GM23338 (cell line): ENCODE data around the gene NR2C1. TPM values are rescaled to one million over a fixed set of nuclear protein-coding genes. Genes with fewer than 3 reads are reported as not detected.
A peak's percentile ranks its signal among the peaks of the same experiment; 100 is the strongest.

Experiments
- ATAC-seq: fragments of 200-7000 bp; cut with Tn5 transposase; 3 replicates; pipeline ENCODE4 v1.9.1; 2020
- DNase-seq: peaks from one replicate; pipeline ENCODE4 v3.0.0-alpha.2; 2015; ENCODE audit warnings: low spot score
- H2AFZ ChIP-seq: fragments of 200-600 bp; sonication (generic); 2 replicates; pipeline ENCODE4 v1.8.0; 2016; ENCODE audit warnings: antibody characterized with exemption, mild to moderate bottlenecking, moderate library complexity
- H3F3A ChIP-seq: fragments of 200-600 bp; sonication (generic); replicated peaks from 2 replicates; pipeline ENCODE4 v1.8.0; 2017; ENCODE audit warnings: antibody characterized with exemption, mixed run types, low read depth
- H3K27ac ChIP-seq: fragments of 200-600 bp; sonication (generic); 2 replicates; pipeline ENCODE4 v1.6.1; 2016; ENCODE audit warnings: low read depth
- H3K27me3 ChIP-seq: fragments of 200-600 bp; sonication (generic); 2 replicates; pipeline ENCODE4 v1.8.0; 2016; ENCODE audit warnings: mild to moderate bottlenecking, mixed run types, moderate library complexity; ENCODE audit not compliant: insufficient read depth
- H3K36me3 ChIP-seq: fragments of 200-600 bp; sonication (generic); 2 replicates; pipeline ENCODE4 v1.8.0; 2016; ENCODE audit warnings: mild to moderate bottlenecking; ENCODE audit not compliant: insufficient read depth
- H3K4me1 ChIP-seq: fragments of 200-600 bp; sonication (generic); 2 replicates; pipeline ENCODE4 v1.8.0; 2016; ENCODE audit warnings: mild to moderate bottlenecking, moderate library complexity; ENCODE audit not compliant: insufficient read depth
- H3K4me2 ChIP-seq: fragments of 200-600 bp; sonication (generic); 2 replicates; pipeline ENCODE4 v1.7.1; 2017; ENCODE audit warnings: mixed run types
- H3K4me3 ChIP-seq: fragments of 200-600 bp; sonication (generic); 2 replicates; pipeline ENCODE4 v1.6.1; 2016; ENCODE audit warnings: mixed run types
- H3K79me2 ChIP-seq: fragments of 200-600 bp; sonication (generic); replicated peaks from 2 replicates; pipeline ENCODE4 v1.8.0; 2017; ENCODE audit warnings: mild to moderate bottlenecking; ENCODE audit not compliant: insufficient read depth
- H3K9me2 ChIP-seq: fragments of 200-600 bp; sonication (generic); 2 replicates; pipeline ENCODE4 v1.8.0; 2017; ENCODE audit not compliant: insufficient read depth
- H4K20me1 ChIP-seq: fragments of 200-600 bp; sonication (generic); replicated peaks from 2 replicates; pipeline ENCODE4 v1.8.0; 2017; ENCODE audit warnings: mild to moderate bottlenecking; ENCODE audit not compliant: insufficient read depth
- H3K27ac Mint-ChIP-seq: 2 replicates; pipeline ENCODE4 v1.8.0; 2020; ENCODE audit warnings: inconsistent platforms, mild to moderate bottlenecking, moderate library complexity, mixed read lengths
- H3K27me3 Mint-ChIP-seq: 3 replicates; pipeline ENCODE4 v1.8.0; 2022; ENCODE audit warnings: low read depth, mild to moderate bottlenecking, moderate library complexity, mixed read lengths, inconsistent platforms; ENCODE audit not compliant: insufficient read depth, poor library complexity
- H3K36me3 Mint-ChIP-seq: 3 replicates; pipeline ENCODE4 v1.8.0; 2021; ENCODE audit warnings: low read depth, mild to moderate bottlenecking, inconsistent platforms, moderate library complexity, mixed read lengths
- H3K4me1 Mint-ChIP-seq: 3 replicates; pipeline ENCODE4 v1.8.0; 2020; ENCODE audit warnings: mild to moderate bottlenecking, inconsistent platforms, mixed read lengths
- H3K4me3 Mint-ChIP-seq: 3 replicates; pipeline ENCODE4 v1.8.0; 2021; ENCODE audit warnings: moderate library complexity, mild to moderate bottlenecking, inconsistent platforms, mixed read lengths
- H3K9me3 Mint-ChIP-seq: 3 replicates; pipeline ENCODE4 v1.8.0; 2020; ENCODE audit warnings: moderate library complexity, mild to moderate bottlenecking, inconsistent platforms, mixed read lengths
- CTCF ChIP-seq, 2 experiments: fragments of 200-600 bp in 1 of 2; sonication (generic) in 1 of 2; conservative IDR thresholded peaks; 2 replicates each; pipeline versions ENCODE4 v1.5.1 to v1.6.1; 2016 to 2017; ENCODE audit warnings: antibody characterized with exemption in 2 of 2, low read depth in 2 of 2, mild to moderate bottlenecking in 2 of 2, moderate library complexity in 1 of 2
- ETS1 ChIP-seq: IDR thresholded peaks from 2 replicates; pipeline ENCODE4 v1.6.1; 2016; ENCODE audit warnings: antibody characterized with exemption
- EZH2 ChIP-seq: fragments of 200-600 bp; sonication (generic); IDR thresholded peaks from one replicate; pipeline ENCODE4 v1.8.0; 2017; ENCODE audit warnings: antibody characterized with exemption, mild to moderate bottlenecking, low read depth; ENCODE audit not compliant: unreplicated experiment
- EZH2phosphoT487 ChIP-seq: fragments of 200-600 bp; sonication (generic); IDR thresholded peaks from one replicate; pipeline ENCODE4 v1.8.1; 2018; ENCODE audit warnings: antibody characterized with exemption; ENCODE audit not compliant: unreplicated experiment
- JUNB ChIP-seq: IDR thresholded peaks from one replicate; pipeline ENCODE4 v1.6.1; 2016; ENCODE audit warnings: antibody characterized with exemption; ENCODE audit not compliant: unreplicated experiment
- NANOG ChIP-seq: IDR thresholded peaks from 2 replicates; pipeline ENCODE4 v1.6.1; 2016; ENCODE audit warnings: antibody characterized with exemption, borderline replicate concordance
- REST ChIP-seq: IDR thresholded peaks from one replicate; pipeline ENCODE4 v1.6.1; 2018; ENCODE audit warnings: antibody characterized with exemption; ENCODE audit not compliant: unreplicated experiment
- STAT1 ChIP-seq: IDR thresholded peaks from one replicate; pipeline ENCODE4 v1.6.1; 2016; ENCODE audit warnings: antibody characterized with exemption; ENCODE audit not compliant: unreplicated experiment
- ZNF114 ChIP-seq: fragments of 250-450 bp; sonication (Bioruptor Pico); IDR thresholded peaks from 2 replicates; pipeline ENCODE4 v1.5.0; 2020; ENCODE audit warnings: mild to moderate bottlenecking, moderate library complexity
- ZNF331 ChIP-seq: fragments of 250-450 bp; sonication (Bioruptor Pico); IDR thresholded peaks from 2 replicates; pipeline ENCODE4 v1.5.0; 2020; ENCODE audit warnings: low read depth, mild to moderate bottlenecking, moderate library complexity
- ZNF462 ChIP-seq: fragments of 250-450 bp; sonication (Bioruptor Pico); IDR thresholded peaks from 2 replicates; pipeline ENCODE4 v1.5.0; 2020; ENCODE audit warnings: mild to moderate bottlenecking, moderate library complexity
- polyA plus RNA-seq: library from polyadenylated mRNA; unstranded; fragments of >200 nt; fragmentation: Nextera tagmentation; extraction: Ambion mirVana; gene quantifications from 2 replicates; pipeline ENCODE4 v1.2.1, GENCODE V29; 2016
- total RNA-seq: library from RNA; depleted of rRNA; stranded (reverse); fragments of >200 nt; shearing (Covaris generic); gene quantifications from 2 replicates; pipeline ENCODE4 v1.2.3, GENCODE V29; 2014

NR2C1 gene
- total and polyA plus RNA-seq, 2 experiments from 2014 or later, result 41.1 to 45.3 TPM

- TF ChIP-seq ZNF114 (CRISPR knock-in tag) (no peak), REST (no peak), NANOG (no peak), ETS1 (no peak), EZH2 (no peak), CTCF (conservative IDR thresholded peaks at IDR 0.05; ENCODE audit: low read depth in 2 of 2) (no peak), STAT1 (no peak), ZNF331 (no peak)
Observed at GRCh38 chr12:94990222-94990621, 83.2 kb downstream of the NR2C1 start (continued).

- Mint-ChIP-seq H3K36me3 (peaks cover 13% of the 10 kb centered on the region; the same call in 2 of the 3 replicates), H3K4me3 (no peak overlapping the region), H3K9me3 (no peaks in the 10 kb centered on the region), H3K4me1 (peaks cover 6% of the 10 kb centered on the region), H3K27me3 (peaks cover 3% of the 10 kb centered on the region), H3K27ac (peak overlapping the region; percentile 49; the same call in 1 of the 2 replicates)
- Histone ChIP-seq H3K27ac (0 out of 2 replicates have a peak overlapping the region, but pooled peaks have one; percentile 18), H3F3A (no peaks in the 10 kb centered on the region), H3K4me3 (no peak overlapping the region), H3K79me2 (no peaks in the 10 kb centered on the region; the same call in 1 of the 2 replicates), H3K4me2 (no peak overlapping the region), H3K4me1 (0 out of 2 replicates have a peak, but pooled peaks cover 6% of the 10 kb centered on the region), H3K36me3 (no peaks in the 10 kb centered on the region), H3K27me3 (no peaks in the 10 kb centered on the region), H2AFZ (no peak overlapping the region), H4K20me1 (no peaks in the 10 kb centered on the region), H3K9me2 (no peaks in the 10 kb centered on the region)
- TF ChIP-seq ZNF462 (CRISPR knock-in tag), result no peak
- TF ChIP-seq STAT1, result no peak
- no peak for TF ChIP-seq EZH2phosphoT487
- TF ChIP-seq ZNF331, result no peak
- no peak for TF ChIP-seq JUNB
- DNase-seq (no peak), ATAC-seq (no peak)
Observed at GRCh38 chr12:94988471-94988870, 84.9 kb downstream of the NR2C1 start.
